Mammary epithelial cell (primary cell): ENCODE results near the gene WIPI1.

ENCODE experiments used
- CTCF ChIP-seq, 2 donors: IDR thresholded peaks in 1 of 2; conservative IDR thresholded peaks in 1 of 2; 2 replicates each; pipeline ENCODE4 v1.5.1; 2011 to 2012; ENCODE audit warnings: inconsistent platforms in 2 of 2, low read length in 2 of 2, mild to moderate bottlenecking in 2 of 2, control low read depth in 1 of 2, low read depth in 1 of 2; ENCODE audit not compliant: insufficient read depth in 1 of 2; ENCODE audit errors: extremely low read depth in 1 of 2
- EZH2 ChIP-seq: IDR thresholded peaks from 2 replicates; pipeline ENCODE4 v1.6.1; 2012; ENCODE audit warnings: low read length, inconsistent platforms, borderline replicate concordance

DNA sequence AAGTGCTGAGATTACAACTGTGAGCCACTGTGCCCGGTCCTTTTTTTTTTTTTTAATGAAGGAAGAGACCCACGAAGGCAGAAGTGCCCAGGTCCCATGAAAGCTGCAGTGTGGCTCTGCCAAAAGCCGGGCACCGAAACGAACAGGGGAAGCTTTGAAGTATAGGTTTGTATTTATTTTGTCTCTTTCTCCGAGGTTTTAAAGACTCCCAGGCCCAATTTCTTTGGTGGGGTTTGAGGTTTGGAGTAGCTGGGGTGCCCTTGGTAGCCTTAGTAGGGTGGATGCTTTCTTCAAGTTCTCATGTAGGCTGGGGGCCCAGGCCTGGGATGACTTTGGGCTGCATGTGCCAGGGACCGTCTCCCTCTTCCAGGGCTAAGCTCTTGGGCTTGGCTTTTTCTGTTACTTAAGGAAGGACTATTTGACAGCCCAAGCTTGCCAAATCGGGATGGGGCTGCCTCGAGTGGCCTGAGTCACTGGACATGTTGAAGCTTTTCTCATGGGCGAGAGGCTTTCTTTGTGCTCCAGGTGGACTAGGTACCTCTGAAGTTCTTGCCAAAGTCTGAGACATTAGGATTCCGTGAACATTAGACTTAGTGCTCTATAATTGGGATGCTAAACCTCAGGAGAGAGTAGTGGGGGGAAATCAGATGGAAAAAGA is 66.3 kb downstream of the WIPI1 start:
- no peak for TF ChIP-seq EZH2
- no peak for TF ChIP-seq CTCF (conservative IDR thresholded peaks at IDR 0.05 in 1 of 2, IDR thresholded peaks at IDR 0.05 in 1 of 2; ENCODE audit: extremely low read depth in 1 of 2, insufficient read depth in 1 of 2, low read depth in 1 of 2, low read length in 2 of 2)
